HepG2 (cell line): ENCODE results near the gene ADRA2B.

Experiments used
- CTCF ChIP-seq: sonication (generic); formaldehyde crosslinking; IDR thresholded peaks from 2 replicates; pipeline ENCODE4 v1.5.0; 2020; ENCODE audit warnings: mild to moderate bottlenecking, missing genetic modification reagents, moderate library complexity
- EP300 ChIP-seq, 3 experiments: sonication (generic) in 1 of 3; formaldehyde crosslinking in 1 of 3; IDR thresholded peaks; 2 replicates each; pipeline versions ENCODE4 v1.5.1 to v1.6.1; 2011 to 2020; ENCODE audit warnings: low read depth in 2 of 3, low read length in 2 of 3, borderline replicate concordance in 1 of 3, improper control_type of control experiment in 1 of 3, mild to moderate bottlenecking in 1 of 3, missing genetic modification reagents in 1 of 3, moderate library complexity in 1 of 3
- ETV6 ChIP-seq: sonication (generic); formaldehyde crosslinking; conservative IDR thresholded peaks from 2 replicates; pipeline ENCODE4 v1.4.0; 2020; ENCODE audit warnings: missing genetic modification reagents
- HNF4G ChIP-seq, 2 experiments: sonication (generic) in 1 of 2; formaldehyde crosslinking in 1 of 2; IDR thresholded peaks; 2 replicates each; pipeline versions ENCODE4 v1.4.0 to v1.6.1; 2011 to 2020; ENCODE audit warnings: borderline replicate concordance in 2 of 2, low read depth in 2 of 2, mild to moderate bottlenecking in 2 of 2, low read length in 1 of 2, missing genetic modification reagents in 1 of 2, moderate library complexity in 1 of 2
- MLLT10 ChIP-seq: sonication (generic); formaldehyde crosslinking; IDR thresholded peaks from 2 replicates; pipeline ENCODE4 v1.4.0; 2020; ENCODE audit warnings: missing genetic modification reagents
- YY1 ChIP-seq: IDR thresholded peaks from 2 replicates; pipeline ENCODE4 v1.6.1; 2011; ENCODE audit warnings: low read length, low read depth, moderate library complexity, mild to moderate bottlenecking; ENCODE audit not compliant: insufficient read depth, insufficient replicate concordance

GRCh38 chr2:96131813-96132745, 15.7 kb upstream of the ADRA2B start:
- no peak for TF ChIP-seq YY1
- no peak for TF ChIP-seq MLLT10 (CRISPR knock-in tag)
- no peak for TF ChIP-seq CTCF (CRISPR knock-in tag)
- TF ChIP-seq EP300 (IDR thresholded peaks at IDR 0.05; ENCODE audit: low read depth in 2 of 2, low read length in 2 of 2): no peak
- no peak for TF ChIP-seq EP300 (CRISPR knock-in tag; IDR thresholded peaks at IDR 0.05; ENCODE audit: borderline replicate concordance)
- no peak for TF ChIP-seq HNF4G (IDR thresholded peaks at IDR 0.05; ENCODE audit: borderline replicate concordance, low read depth, low read length)
- no peak for TF ChIP-seq HNF4G (CRISPR knock-in tag; IDR thresholded peaks at IDR 0.05; ENCODE audit: borderline replicate concordance, low read depth)
- no peak for TF ChIP-seq ETV6 (CRISPR knock-in tag)
